NCI-H2029 (cell line): ENCODE results near the gene MAGEA2.
"Not testable (repeated sequence)": the region's sequence is repeated elsewhere in the genome, so short reads cannot be mapped to it uniquely, and the experiment has no call there.

Experiments used
- DNase-seq: peaks from one replicate; lab custom pipeline; 2025; lab: John Stamatoyannopoulos, UW

Gene MAGEA2

DNA sequence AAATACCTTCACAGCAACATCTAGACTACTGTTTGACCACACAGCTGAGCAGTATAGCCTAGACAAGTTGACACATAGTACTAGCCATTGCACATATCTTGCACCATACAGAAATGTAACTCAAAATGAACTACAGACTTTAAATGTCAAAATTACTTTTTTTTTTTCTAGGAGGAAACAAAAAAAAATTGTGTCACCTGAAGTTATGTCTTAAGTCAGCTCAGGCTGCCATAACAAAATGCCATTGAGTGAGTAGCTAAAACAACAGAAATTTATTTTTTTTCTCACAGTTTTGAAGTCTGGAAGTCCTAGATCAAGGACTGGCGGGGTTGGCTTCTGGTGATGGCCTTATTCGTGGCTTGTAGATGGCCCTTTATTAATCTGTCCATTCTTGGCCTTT, 44.5 kb downstream of the MAGEA2 start, which contains the start of gene CSAG2:
TSS of gene CSAG2 (minus strand) at position 101 of the 400 bp plus-strand sequence. CDS start 161 bp downstream, outside the sequence.
- DNase-seq = not testable (repeated sequence)

DNA sequence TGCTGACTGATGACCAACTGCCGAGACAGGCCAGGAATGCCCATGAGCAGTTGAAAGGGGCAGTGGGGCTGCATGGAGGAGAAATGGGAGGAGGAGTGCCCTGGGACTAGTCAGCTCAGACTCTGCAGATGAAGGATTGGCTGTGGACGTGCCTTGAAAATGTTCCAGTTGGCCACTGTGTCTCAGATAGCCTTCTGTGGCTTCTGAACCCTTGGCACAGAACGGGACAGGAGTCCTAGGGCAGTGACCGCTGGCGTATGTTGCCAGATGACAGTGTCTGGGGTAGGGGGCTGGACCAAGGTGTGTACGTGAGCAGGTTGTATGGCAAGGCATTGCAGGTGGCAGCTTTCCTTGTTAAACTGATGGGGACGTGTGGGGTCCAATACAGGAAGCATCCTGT, 47.1 kb downstream of the MAGEA2 start:
- not testable (repeated sequence) for DNase-seq

DNA sequence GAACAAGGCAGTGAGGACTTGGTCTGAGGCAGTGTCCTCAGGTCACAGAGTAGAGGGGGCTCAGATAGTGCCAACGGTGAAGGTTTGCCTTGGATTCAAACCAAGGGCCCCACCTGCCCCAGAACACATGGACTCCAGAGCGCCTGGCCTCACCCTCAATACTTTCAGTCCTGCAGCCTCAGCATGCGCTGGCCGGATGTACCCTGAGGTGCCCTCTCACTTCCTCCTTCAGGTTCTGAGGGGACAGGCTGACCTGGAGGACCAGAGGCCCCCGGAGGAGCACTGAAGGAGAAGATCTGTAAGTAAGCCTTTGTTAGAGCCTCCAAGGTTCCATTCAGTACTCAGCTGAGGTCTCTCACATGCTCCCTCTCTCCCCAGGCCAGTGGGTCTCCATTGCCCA, 53.3 kb downstream of the MAGEA2 start:
- not testable (repeated sequence) for DNase-seq
